Small intestine (tissue), 7 donors: ENCODE data around the gene SEMA5A. TPM values are rescaled to one million over a fixed set of nuclear protein-coding genes. Genes with fewer than 3 reads are reported as not detected.

ENCODE experiments used
- DNase-seq, 2 donors: peaks; one replicate each; pipeline versions ENCODE4 v3.0.0 to v3.0.0-alpha.2; 2013
- FAIRE-seq: peaks from 2 replicates; lab custom pipeline; 2012; peaks lifted over from hg19 to GRCh38; lab: Jason Lieb, UNC
- H3K27ac ChIP-seq, 3 donors: one replicate each; pipeline ENCODE4 v1.5.1; 2013; ENCODE audit warnings: low read length in 2 of 3, mild to moderate bottlenecking in 2 of 3, control low read depth in 1 of 3, inconsistent platforms in 1 of 3, low read depth in 1 of 3, moderate library complexity in 1 of 3
- H3K27me3 ChIP-seq, 3 donors: one replicate each; pipeline ENCODE4 v1.6.1; 2013; ENCODE audit warnings: low read length in 3 of 3, inconsistent platforms in 1 of 3; ENCODE audit not compliant: control insufficient read depth in 3 of 3, insufficient read depth in 3 of 3
- H3K36me3 ChIP-seq, 3 donors: one replicate each; pipeline ENCODE4 v1.6.1; 2013; ENCODE audit warnings: low read length in 3 of 3, inconsistent platforms in 1 of 3, low read depth in 1 of 3, mild to moderate bottlenecking in 1 of 3, moderate library complexity in 1 of 3; ENCODE audit not compliant: control insufficient read depth in 3 of 3, insufficient read depth in 2 of 3
- H3K4me1 ChIP-seq, 3 donors: one replicate each; pipeline ENCODE4 v1.6.1; 2013; ENCODE audit warnings: low read length in 2 of 3, inconsistent platforms in 1 of 3, low read depth in 1 of 3, mild to moderate bottlenecking in 1 of 3, moderate library complexity in 1 of 3; ENCODE audit not compliant: control insufficient read depth in 3 of 3, insufficient read depth in 2 of 3
- H3K4me3 ChIP-seq, 3 donors: one replicate each; pipeline ENCODE4 v1.5.1; 2013; ENCODE audit warnings: low read length in 3 of 3, control low read depth in 1 of 3, inconsistent platforms in 1 of 3, low read depth in 1 of 3, mild to moderate bottlenecking in 1 of 3, moderate library complexity in 1 of 3
- H3K9me3 ChIP-seq, 2 donors: one replicate each; pipeline ENCODE4 v1.6.1; 2013; ENCODE audit warnings: low read depth in 1 of 2, low read length in 1 of 2; ENCODE audit not compliant: control insufficient read depth in 2 of 2, insufficient read depth in 1 of 2
- WGBS, 3 donors: extraction: QIAGEN DNeasy Blood & Tissue Kit; methylation state at CpG; one replicate each; pipeline ENCODE4 v1.1.7; 2013; 5-methylcytosine and 5-hydroxymethylcytosine counted together
- polyA plus RNA-seq, 4 donors: library from polyadenylated mRNA; stranded (reverse) in 3 of 4; unstranded in 1 of 4; fragments of 200-250 nt in 3 of 4; fragments of 120-200 nt in 1 of 4; gene quantifications; one replicate each; pipeline versions ENCODE4 v1.2.1 to v1.2.3, GENCODE V29; 2013
- donor health status: healthy with polysubstance abuse.
- donor health status: control.
- donor health status: control.
- donor health status: Bipolar disorder and iron deficiency.
- donor health status: healthy.

SEMA5A gene
- polyA plus RNA-seq, 4 donors, result 0.45 to 11.1 (median 1.2) TPM

DNA sequence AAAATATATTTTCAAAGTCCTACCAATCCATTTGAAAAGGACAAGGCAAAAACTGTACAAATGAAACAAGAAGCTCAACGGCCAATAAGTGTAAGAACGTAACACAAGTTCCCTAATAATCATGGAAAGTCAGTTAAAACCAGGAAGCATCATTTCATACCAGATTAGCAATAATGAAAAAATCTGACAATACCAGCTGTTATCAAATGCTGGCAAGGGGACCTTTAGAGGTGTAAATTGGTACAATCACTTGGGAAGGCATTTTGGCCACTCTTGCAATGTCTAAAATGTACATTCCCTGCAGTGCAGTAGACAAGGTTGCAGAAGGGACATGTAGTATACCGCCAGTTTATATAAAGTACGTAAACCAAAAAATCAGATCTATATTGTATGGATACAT is 10.1 kb upstream of the SEMA5A start:
- WGBS, 3 donors, result 90 to 91% (median 90%) methylated on average over 4 of the region's 4 CpGs

DNA sequence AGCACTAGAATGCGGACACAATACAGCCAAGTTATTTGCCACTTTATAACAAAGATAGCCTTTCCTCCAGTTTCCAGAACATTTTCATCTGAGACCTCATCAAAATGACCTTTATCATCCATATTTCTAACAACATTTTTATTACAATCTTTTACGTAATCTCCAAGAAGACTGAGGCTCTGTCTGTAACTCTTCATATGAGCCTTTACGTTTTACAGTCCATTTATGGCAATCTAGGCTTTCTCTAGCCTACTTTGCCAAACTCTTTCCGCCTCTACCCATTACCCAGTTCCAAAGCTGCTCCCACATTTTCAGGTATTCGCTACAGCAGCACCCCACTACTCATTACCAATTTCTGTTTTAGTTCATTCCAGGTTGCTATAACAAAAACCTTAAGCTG is 8.2 kb upstream of the SEMA5A start:
- no peaks in the 10 kb centered on the region for H3K9me3 ChIP-seq
- H3K4me1 ChIP-seq, result peaks cover 4 to 34% (median 5%) of the 10 kb centered on the region in 3 donors
- FAIRE-seq (no peak), DNase-seq (no peak)
- no peak overlapping the region for H3K4me3 ChIP-seq
- H3K27me3 ChIP-seq, result no peaks in the 10 kb centered on the region
- 14 to 64% (median 40%) methylated on average over 5 of the region's 5 CpGs for whole genome bisulfite sequencing, 3 donors
- H3K36me3 ChIP-seq, result peaks cover 0 to 11% (median 0%) of the 10 kb centered on the region in 3 donors
- H3K27ac ChIP-seq, result peak overlapping the region in 2 of 3 donors; percentile 60 to 70

More for the DNA sequence above, 10.1 kb upstream of the SEMA5A start:
- peaks cover 4 to 36% (median 7%) of the 10 kb centered on the region in 3 donors for H3K4me1 ChIP-seq
- FAIRE-seq (no peak), DNase-seq (no peak)
- no peaks in the 10 kb centered on the region for H3K27me3 ChIP-seq
- H3K4me3 ChIP-seq, result no peak overlapping the region
- H3K27ac ChIP-seq, result no peak overlapping the region
- peaks cover 0 to 5% (median 0%) of the 10 kb centered on the region in 3 donors for H3K36me3 ChIP-seq
- H3K9me3 ChIP-seq, result no peaks in the 10 kb centered on the region

DNA sequence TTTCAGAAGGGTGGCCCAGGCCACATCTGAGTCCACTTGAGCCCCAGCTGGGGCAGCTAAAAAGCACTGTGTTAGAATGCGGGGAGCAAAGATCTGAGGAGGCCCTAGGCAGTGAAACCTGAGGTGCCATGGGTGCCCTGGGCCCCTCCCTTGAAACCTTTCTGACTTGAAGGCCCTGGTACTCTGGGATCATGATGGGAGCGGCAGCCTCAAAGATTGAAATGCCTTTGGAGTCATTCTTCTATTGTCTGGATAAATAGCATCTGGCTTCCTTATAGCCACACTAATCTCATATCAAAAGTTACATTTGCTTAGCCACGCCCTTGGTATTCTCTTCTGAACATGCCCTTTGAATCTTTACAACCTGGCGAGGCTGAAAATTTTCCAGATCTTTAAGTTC is 7.7 kb upstream of the SEMA5A start:
- no peak overlapping the region for H3K4me3 ChIP-seq
- no peaks in the 10 kb centered on the region for H3K27me3 ChIP-seq
- peaks cover 1 to 28% (median 4%) of the 10 kb centered on the region in 3 donors for H3K4me1 ChIP-seq
- peak; percentile 84 to 95 for DNase-seq
- 15 to 68% (median 42%) methylated on average over 4 of the region's 4 CpGs for whole genome bisulfite sequencing, 3 donors
- H3K9me3 ChIP-seq, result no peaks in the 10 kb centered on the region
- no peak for FAIRE-seq
- peak overlapping the region; percentile 18 to 86 (median 70) for H3K27ac ChIP-seq
- peaks cover 0 to 13% (median 0%) of the 10 kb centered on the region in 3 donors for H3K36me3 ChIP-seq

DNA sequence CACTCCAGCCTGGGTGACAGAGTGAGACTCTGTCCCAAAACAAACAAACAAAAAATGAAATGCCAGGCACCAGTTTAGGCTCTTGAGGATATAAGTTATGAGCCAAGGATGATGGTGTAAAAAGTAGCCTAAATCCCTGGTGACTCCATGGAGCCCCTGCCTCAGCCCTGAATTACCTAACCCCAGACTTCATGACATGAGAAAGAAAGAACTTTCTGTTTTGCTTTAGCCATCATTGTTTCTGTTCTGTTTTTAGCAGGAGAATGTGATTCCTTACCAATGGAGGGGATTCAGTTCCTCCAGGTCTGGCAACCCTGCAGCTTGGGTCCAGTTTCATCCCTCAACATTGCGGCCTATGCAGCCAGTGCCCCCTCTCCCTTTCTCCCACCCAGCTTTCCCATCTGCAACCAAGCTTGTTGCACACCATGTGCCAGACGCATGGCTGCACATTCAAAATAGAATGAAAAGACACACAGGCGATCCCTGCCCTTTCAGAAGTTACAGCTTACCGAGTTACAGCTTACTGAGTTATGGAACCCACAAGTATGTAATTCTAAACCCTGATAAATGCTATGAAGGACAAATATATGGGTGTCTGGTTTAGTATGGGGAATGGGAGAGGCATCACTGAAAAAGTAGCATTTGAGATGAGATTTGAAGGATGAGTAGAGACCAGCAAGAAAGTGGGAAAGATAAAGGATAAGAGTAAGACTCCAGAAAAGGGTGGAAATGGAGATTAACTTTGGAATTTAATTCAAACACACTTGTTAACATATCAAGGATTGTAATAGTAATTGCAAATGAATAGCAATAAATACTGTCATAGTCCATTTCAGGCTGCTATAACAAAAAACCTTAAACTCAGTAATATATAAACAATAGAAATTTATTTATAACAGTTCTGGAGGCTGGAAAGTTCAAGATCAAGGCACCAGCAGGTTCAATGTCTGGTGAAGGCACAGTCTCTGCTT is 6.0 kb upstream of the SEMA5A start:
- Histone ChIP-seq H3K4me1 (peaks cover 0 to 16% (median 4%) of the 10 kb centered on the region in 3 donors), H3K36me3 (peaks cover 0 to 13% (median 0%) of the 10 kb centered on the region in 3 donors), H3K27ac (no peak overlapping the region), H3K27me3 (no peaks in the 10 kb centered on the region), H3K9me3 (no peaks in the 10 kb centered on the region), H3K4me3 (no peak overlapping the region)
- WGBS, 3 donors, result 91 to 95% (median 94%) methylated on average over 4 of the region's 4 CpGs
- no peak for DNase-seq
- no peak for FAIRE-seq

DNA sequence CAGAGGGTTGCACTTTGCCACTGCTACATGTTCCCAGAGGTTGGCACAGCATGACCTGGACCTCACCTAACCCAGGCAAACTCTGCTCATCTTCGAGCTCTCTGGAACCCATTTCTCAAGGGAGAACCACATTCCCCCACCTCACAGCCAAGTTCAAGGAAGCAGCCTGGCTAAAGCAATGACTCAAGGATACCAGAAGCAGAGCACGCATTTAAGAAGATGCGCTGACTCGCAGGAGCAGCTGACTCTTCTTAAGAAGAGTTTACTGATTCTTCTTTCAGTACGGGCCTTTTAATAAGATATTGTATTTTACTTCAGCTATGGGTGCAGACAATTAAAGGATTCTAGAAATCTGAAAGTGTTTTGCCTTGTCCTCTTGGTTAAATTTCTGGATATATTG is 4.1 kb upstream of the SEMA5A start:
- Histone ChIP-seq H3K4me3 (no peak overlapping the region), H3K4me1 (peaks cover 0 to 16% (median 4%) of the 10 kb centered on the region in 3 donors), H3K27me3 (no peaks in the 10 kb centered on the region), H3K27ac (no peak overlapping the region), H3K36me3 (peaks cover 0 to 13% (median 0%) of the 10 kb centered on the region in 3 donors), H3K9me3 (no peaks in the 10 kb centered on the region)
- DNase-seq (no peak), FAIRE-seq (no peak)
- 87 to 92% (median 87%) methylated on average over 5 of the region's 5 CpGs for WGBS, 3 donors

DNA sequence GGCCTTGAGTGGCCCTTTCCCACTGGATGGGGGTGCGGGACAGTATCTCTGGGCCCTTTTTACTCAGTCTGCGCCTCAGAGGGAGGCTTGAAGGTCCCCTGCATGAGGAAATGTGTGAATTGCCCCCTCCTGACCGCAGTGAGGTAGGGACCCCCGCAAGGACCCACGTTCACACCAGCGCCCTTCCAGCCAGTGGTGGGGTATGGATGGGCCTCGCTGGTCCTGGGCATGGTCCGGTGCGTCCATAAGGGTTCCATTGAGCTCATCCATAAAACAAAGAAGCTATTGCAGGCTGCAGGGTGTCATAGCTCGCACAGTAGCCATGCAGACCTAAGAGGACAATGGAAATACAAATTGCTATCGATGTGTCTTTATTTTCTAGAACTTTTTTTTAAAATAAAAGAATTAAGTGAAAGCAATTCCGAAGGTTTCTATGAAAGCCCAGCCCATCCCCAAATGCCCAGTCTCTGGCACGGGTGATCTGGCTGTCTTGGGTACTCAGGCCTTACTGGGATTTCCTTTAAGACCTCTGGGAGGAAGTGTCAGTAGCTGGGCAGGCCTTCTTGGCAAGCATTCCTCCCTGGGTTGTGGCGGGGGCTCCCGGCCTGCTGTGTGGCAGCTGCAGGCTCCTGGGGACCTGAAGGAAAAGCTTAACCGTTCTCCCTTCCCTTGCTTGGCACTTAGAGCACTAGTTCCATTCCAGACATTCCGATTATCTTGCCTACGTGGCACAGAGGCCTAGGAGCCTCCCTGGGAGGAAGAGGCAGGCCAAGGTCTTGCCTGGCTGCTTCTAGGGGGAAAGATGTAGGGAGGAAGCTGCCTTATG is 1.5 kb upstream of the SEMA5A start:
- Histone ChIP-seq H3K27ac (peak overlapping the region; percentile 33 to 89 (median 84)), H3K27me3 (peaks cover 0 to 3% (median 0%) of the 10 kb centered on the region in 3 donors), H3K4me1 (peaks cover 0 to 5% (median 0%) of the 10 kb centered on the region in 3 donors), H3K9me3 (no peaks in the 10 kb centered on the region), H3K4me3 (peak overlapping the region; percentile 26 to 97 (median 96)), H3K36me3 (peaks cover 0 to 13% (median 0%) of the 10 kb centered on the region in 3 donors)
- DNase-seq (peak; percentile 55 to 61), FAIRE-seq (no peak)
- WGBS, 3 donors, result 9 to 30% (median 28%) methylated on average over 18 of the region's 18 CpGs

DNA sequence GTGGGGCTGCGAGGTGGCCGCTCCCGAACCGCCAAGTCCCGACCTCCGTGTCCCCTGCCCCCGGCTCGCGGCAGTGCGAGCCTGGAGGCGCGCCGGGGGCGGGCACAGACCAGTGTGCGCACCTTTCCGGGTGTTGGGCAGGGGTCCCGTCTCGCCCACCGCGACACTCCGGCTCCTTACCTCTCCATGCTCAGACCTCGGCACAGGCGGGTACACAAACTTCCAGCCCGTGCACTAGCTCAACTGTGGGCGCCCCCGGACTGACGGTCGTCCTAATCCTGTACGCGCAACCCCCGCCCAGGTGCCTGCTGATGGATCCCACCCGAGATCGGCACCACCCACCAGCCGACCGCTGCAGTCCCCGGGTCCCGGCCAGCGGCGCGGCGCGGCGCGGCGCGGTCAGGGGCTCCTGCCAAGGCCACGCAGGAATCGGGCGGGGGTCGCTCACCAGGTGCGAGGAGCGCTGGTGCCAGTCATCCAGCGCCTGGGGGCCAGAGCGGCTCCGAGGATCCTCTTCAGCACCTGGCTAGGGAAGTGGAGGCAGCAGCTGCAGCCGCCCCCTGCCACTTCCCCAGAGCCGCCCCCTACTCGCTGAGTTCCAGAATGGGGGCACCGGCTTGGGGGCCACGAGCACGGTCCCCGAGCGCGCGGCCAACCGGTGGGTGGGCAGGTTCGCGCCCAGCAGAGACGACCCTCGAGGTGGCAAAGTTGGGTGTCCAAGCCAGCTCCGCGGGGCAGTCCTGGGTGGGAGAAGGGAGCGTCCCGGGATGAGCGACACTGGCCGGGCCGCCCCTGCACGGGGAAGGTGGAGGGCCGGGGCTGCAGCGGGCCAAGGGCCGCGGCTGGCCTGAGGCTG is 511 bp downstream of the SEMA5A start:
- DNase-seq (peak in 1 of 2 donors; percentile 51), FAIRE-seq (no peak)
- Histone ChIP-seq H3K4me1 (peaks cover 0 to 5% (median 0%) of the 10 kb centered on the region in 3 donors), H3K27me3 (peaks cover 0 to 3% (median 0%) of the 10 kb centered on the region in 3 donors), H3K4me3 (peak overlapping the region; percentile 51 to 97 (median 77)), H3K36me3 (peaks cover 0 to 9% (median 0%) of the 10 kb centered on the region in 3 donors), H3K9me3 (no peaks in the 10 kb centered on the region), H3K27ac (peak overlapping the region; percentile 40 to 70 (median 53))
- WGBS, 3 donors, result 1 to 2% (median 1%) methylated on average over 67 to 82 of the region's 82 CpGs
